HG03354 (cell line): ENCODE results near the gene PCDHGA11.
"Not testable (repeated sequence)": the region's sequence is repeated elsewhere in the genome, so short reads cannot be mapped to it uniquely, and the experiment has no call there.

Source experiments
- ATAC-seq: cut with Tn5 transposase; IDR thresholded peaks from one replicate; pipeline ENCODE4 v1.9.1; 2021; ENCODE audit warnings: mild to moderate bottlenecking; ENCODE audit not compliant: unreplicated experiment, poor library complexity, severe bottlenecking

PCDHGA11 gene

DNA sequence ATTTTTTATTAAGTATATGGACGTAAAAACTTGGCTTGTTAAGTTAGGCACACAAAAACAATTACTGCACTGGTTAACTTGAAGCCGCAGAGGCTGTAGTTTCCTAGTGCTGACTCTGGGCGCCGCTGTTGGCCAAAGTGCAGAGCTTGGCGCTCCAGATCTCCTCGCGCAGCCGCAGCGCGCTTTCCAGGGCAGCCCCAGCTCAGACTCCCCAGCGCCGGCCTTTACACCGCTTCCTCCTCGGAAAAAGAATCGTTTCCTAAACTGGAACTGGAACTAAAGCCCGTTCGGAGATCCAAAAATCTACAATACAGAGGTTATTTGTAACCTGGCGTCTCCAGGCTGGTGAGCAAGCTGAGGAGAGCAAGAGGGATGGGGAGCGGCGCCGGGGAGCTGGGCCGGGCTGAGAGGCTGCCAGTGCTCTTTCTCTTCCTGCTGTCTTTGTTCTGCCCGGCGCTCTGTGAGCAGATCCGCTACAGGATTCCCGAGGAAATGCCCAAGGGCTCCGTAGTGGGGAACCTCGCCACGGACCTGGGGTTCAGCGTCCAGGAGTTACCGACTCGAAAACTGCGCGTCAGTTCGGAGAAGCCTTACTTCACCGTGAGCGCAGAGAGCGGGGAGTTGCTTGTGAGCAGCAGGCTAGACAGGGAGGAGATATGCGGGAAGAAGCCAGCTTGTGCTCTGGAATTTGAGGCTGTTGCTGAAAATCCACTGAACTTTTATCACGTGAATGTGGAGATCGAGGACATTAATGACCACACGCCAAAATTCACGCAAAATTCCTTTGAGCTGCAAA lies 22.9 kb upstream of the PCDHGA11 start, which contains the start of gene PCDHGB5:
Gene PCDHGB5, plus strand, starts transcription at position 192 of the 796 bp plus-strand sequence. Its CDS starts 181 bp downstream, at position 373.
- peak; percentile 93 for ATAC-seq

DNA sequence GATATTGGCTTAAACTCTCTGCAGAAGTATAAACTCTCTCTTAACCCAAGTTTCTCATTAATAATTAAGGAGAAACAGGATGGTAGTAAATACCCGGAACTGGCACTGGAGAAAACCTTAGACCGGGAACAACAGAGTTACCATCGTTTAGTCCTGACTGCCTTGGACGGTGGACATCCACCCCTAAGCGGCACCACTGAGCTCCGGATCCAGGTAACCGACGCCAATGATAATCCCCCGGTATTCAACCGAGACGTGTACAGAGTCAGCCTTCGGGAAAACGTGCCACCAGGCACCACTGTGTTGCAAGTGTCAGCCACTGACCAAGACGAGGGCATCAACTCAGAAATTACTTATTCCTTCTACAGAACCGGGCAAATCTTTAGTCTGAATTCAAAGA lies 22.2 kb upstream of the PCDHGA11 start:
- ATAC-seq: no peak

DNA sequence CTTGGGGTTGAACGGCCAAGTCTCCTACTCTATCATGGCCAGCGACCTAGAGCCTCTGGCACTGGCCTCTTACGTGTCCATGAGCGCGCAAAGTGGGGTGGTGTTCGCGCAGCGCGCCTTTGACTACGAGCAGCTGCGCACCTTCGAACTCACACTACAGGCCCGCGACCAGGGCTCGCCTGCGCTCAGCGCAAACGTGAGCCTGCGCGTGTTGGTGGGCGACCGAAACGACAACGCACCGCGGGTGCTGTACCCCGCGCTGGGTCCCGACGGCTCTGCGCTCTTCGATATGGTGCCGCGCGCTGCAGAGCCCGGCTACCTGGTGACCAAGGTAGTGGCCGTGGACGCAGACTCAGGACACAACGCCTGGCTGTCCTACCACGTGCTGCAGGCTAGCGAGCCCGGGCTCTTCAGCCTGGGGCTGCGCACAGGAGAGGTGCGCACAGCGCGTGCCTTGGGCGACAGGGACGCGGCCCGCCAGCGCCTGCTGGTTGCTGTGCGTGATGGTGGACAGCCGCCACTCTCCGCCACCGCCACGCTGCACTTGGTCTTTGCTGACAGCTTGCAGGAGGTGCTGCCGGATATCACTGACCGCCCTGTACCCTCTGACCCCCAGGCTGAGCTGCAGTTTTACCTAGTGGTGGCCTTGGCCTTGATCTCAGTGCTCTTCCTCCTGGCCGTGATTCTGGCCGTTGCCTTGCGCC lies 21.1 kb upstream of the PCDHGA11 start:
- no peak for ATAC-seq

DNA sequence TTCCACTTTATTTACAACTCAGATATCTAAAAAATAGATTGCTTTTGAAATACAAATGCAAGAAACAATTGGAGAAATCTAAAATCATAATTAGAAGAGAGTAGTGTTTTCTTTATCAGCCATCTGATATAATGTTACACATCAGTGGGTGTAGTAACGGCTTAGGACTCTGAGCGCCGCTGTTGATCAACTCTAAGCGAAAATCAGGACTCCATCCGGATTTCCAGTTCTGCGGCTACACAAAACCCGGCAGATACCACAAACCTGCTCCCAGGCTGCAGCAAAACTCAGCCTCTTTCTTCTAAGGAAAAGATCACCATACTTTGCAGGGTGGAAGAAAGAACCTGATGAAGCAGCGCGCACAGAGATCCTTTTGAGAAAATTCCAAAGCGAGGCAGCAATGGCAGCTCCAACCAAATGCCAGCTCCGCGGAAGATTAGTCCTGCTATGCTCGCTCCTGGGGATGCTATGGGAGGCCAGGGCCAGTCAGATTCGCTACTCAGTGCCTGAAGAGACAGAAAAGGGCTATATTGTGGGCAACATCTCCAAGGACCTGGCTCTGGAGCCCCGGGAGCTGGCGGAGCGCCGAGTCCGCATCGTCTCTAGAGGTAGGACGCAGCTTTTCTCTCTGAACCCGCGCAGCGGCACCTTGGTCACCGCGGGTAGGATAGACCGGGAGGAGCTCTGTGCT lies 18.2 kb upstream of the PCDHGA11 start, which contains the start of gene PCDHGA9:
Gene PCDHGA9, plus strand, starts transcription at position 226 of the 691 bp plus-strand sequence. Its CDS starts 175 bp downstream, at position 401.
- ATAC-seq: no peak

DNA sequence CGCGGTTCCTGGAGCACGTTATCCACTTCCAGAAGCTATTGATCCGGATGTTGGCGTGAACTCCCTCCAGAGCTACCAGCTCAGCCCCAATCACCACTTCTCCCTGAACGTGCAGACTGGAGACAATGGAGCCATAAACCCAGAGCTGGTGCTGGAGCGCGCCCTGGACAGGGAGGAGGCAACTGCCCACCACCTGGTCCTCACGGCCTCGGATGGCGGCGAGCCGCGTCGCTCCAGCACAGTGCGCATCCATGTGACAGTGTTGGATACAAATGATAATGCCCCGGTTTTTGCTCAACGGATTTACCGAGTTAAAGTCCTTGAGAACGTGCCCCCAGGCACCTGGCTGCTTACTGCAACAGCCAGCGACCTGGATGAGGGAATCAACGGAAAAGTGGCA lies 17.5 kb upstream of the PCDHGA11 start:
- ATAC-seq: no peak

DNA sequence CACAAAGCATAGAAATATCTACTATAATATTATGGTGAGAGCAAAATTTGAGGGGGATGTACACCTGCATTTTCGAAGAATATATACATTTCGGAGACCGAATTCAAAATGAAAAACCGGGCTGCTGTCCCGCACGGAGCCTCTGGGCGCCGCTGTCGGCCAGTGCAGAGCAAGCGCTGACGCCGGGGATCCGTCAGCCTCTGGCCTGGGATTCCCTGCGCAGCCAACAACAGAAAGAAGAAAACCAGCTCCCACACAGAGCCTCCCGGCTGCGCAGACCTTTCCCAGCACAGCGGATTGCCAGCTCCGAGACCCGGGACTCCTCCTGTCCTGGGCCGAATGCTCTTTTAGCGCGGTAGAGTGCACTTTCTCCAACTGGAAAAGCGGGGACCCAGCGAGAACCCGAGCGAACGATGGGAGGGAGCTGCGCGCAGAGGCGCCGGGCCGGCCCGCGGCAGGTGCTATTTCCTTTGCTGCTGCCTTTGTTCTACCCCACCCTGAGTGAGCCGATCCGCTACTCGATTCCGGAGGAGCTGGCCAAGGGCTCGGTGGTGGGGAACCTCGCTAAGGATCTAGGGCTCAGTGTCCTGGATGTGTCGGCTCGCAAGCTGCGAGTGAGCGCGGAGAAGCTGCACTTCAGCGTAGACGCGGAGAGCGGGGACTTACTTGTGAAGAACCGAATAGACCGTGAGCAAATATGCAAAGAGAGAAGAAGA lies 12.9 kb upstream of the PCDHGA11 start, which contains the start of gene PCDHGB6:
Gene PCDHGB6, plus strand, starts transcription at position 232 of the 716 bp plus-strand sequence. Its CDS starts 182 bp downstream, at position 414.
- peak; percentile 81 for ATAC-seq

DNA sequence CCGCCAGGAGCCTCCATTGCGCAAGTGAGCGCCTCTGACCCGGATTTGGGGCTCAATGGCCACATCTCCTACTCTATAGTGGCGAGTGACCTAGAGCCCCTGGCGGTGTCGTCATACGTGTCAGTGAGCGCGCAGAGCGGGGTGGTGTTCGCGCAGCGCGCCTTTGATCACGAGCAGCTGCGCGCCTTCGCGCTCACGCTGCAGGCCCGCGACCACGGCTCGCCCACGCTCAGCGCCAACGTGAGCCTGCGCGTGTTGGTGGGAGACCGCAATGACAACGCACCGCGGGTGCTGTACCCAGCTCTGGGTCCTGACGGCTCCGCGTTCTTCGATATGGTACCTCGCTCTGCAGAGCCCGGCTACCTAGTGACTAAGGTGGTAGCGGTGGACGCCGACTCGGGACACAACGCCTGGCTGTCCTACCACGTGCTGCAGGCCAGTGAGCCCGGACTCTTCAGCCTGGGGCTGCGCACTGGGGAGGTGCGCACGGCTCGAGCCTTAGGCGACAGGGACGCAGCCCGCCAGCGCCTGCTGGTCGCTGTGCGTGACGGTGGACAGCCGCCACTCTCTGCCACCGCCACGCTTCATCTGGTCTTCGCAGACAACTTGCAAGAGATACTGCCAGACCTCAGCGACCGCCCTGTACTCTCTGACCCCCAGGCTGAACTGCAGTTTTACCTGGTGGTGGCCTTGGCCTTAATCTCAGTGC lies 11.1 kb upstream of the PCDHGA11 start:
- no peak for ATAC-seq

DNA sequence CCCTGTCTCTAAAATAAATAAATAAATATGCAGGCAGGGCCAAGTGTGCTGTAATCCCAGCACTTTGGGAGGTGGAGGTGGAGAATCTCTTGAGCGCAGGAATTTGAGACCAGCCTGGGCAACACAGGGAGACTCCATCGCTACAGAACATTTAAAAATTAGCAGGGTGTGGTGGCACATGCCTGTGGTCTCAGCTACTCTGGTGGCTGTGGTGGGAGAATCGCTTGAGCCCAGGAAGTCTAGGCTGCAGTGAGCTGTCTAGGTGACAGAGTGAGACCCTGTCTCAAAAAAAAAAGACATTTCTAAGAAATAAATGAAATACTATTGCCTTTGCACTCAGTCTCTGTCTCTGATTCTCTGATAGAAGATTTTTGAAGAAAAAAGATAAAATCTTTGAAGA lies 9.3 kb upstream of the PCDHGA11 start:
- no peak for ATAC-seq

DNA sequence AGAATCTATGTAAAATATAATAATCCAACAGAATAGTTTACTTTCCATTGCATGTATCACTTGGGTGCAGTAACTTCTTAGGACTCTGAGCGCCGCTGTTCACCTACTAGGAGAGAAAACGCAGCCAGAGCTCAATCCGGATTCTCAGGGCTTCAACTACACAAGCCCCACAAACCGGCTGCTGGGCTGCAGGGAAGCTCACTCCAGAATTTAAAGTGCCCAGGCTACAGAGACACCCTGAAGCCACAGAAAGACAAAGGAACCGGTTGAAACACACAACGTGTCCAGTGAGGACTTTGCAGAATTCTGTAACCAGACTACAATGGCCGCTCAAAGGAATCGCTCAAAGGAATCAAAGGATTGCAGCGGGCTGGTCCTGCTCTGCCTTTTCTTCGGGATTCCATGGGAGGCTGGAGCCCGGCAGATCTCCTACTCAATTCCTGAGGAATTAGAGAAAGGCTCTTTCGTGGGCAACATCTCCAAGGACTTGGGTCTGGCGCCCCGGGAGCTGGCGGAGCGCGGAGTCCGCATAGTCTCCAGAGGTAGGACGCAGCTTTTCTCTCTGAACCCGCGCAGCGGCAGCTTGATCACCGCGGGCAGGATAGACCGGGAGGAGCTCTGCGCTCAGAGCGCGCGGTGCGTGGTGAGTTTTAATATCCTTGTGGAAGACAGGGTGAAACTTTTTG lies 7.9 kb upstream of the PCDHGA11 start, which contains the start of gene PCDHGA10:
Gene PCDHGA10, plus strand, starts transcription at position 134 of the 686 bp plus-strand sequence. Its CDS starts 189 bp downstream, at position 323.
- ATAC-seq: peak; percentile 81

DNA sequence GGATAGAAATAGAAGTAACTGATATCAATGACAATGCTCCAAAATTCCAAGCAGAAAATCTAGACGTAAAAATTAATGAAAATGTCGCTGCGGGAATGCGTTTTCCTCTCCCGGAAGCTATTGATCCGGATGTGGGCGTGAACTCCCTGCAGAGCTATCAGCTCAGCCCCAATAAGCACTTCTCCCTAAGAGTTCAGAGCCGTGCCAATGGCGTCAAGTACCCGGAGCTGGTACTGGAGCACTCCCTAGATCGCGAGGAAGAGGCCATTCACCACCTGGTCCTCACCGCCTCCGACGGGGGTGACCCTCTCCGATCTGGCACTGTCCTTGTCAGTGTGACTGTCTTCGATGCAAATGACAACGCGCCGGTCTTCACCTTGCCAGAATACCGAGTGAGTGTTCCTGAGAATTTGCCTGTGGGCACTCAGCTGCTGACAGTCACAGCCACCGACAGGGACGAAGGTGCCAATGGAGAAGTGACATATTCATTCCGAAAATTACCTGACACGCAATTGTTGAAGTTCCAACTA lies 7.2 kb upstream of the PCDHGA11 start:
- no peak for ATAC-seq

DNA sequence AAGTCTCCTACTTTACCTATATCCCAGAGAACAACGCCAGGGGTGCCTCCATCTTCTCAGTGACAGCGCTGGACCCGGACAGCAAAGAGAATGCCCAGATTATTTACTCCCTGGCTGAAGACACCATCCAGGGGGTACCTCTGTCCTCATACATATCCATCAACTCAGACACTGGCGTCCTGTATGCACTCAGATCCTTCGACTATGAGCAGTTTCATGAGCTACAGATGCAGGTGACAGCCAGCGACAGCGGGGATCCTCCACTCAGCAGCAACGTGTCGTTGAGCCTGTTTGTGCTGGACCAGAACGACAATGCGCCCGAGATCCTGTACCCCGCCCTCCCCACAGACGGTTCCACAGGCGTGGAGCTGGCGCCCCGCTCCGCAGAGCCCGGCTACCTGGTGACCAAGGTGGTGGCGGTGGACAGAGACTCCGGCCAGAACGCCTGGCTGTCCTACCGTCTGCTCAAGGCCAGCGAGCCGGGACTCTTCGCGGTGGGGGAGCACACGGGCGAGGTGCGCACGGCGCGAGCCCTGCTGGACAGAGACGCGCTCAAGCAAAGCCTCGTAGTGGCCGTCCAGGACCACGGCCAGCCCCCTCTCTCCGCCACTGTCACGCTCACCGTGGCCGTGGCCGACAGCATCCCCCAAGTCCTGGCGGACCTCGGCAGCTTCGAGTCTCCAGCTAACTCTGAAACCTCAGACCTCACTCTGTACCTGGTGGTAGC lies 6.1 kb upstream of the PCDHGA11 start:
- not testable (repeated sequence) for ATAC-seq

DNA sequence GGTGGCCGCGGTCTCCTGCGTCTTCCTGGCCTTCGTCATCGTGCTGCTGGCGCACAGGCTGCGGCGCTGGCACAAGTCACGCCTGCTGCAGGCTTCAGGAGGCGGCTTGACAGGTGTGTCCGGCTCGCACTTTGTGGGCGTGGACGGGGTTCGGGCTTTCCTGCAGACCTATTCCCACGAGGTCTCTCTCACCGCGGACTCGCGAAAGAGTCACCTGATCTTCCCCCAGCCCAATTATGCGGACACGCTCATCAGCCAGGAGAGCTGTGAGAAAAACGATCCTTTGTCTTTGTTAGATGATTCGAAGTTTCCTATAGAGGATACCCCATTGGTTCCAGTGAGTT lies 5.6 kb upstream of the PCDHGA11 start:
- not testable (repeated sequence) for ATAC-seq

DNA sequence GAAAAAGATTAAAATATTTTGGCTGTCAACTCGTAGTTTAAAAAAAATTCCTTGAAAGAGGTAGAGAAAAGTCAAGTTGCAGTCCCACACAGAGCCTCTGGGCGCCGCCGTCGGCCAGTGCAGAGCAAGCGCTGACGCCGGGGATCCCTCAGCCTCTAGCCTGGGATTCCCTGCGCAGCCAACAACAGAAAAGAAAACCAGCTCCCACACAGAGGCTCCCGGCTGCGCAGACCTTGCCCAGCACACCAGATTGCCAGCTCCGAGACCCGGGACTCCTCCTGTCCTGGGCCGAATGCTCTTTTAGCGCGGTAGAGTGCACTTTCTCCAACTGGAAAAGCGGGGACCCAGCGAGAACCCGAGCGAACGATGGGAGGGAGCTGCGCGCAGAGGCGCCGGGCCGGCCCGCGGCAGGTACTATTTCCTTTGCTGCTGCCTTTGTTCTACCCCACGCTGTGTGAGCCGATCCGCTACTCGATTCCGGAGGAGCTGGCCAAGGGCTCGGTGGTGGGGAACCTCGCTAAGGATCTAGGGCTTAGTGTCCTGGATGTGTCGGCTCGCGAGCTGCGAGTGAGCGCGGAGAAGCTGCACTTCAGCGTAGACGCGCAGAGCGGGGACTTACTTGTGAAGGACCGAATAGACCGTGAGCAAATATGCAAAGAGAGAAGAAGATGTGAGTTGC lies 3.2 kb upstream of the PCDHGA11 start, which contains the start of gene PCDHGB7:
Gene PCDHGB7, plus strand, starts transcription at position 184 of the 679 bp plus-strand sequence. Its CDS starts 183 bp downstream, at position 367.
- peak; percentile 79 for ATAC-seq

DNA sequence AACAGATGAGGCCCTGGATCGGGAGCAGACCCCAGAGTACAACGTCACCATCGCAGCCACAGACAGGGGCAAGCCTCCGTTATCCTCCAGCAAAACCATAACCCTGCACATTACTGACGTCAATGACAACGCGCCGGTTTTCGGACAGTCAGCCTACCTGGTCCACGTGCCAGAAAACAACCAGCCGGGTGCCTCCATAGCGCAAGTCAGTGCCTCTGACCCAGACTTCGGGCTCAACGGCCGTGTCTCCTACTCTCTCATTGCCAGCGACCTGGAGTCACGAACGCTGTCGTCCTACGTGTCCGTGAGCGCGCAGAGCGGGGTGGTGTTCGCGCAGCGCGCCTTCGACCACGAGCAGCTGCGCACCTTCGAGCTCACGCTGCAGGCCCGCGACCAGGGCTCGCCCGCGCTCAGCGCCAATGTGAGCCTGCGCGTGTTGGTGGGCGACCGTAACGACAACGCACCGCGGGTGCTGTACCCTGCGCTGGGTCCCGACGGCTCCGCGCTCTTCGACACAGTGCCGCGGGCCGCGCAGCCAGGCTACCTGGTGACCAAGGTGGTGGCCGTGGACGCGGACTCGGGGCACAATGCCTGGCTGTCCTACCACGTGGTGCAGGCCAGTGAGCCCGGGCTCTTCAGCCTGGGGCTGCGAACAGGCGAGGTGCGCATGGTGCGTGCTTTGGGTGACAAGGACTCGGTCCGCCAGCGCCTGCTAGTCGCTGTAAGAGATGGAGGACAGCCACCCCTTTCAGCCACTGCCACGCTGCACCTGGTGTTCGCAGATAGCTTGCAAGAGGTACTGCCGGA lies 1.6 kb upstream of the PCDHGA11 start:
- ATAC-seq: no peak

DNA sequence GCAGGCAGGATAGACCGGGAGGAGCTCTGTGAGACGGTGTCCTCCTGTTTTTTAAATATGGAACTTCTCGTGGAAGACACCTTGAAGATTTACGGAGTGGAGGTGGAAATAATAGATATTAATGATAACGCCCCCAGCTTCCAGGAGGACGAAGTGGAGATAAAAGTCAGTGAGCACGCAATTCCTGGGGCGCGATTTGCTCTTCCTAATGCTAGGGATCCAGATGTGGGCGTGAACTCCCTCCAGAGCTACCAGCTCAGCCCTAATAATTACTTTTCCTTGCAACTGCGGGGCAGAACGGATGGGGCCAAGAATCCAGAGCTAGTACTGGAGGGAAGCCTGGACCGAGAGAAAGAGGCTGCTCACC lies 621 bp downstream of the PCDHGA11 start:
- ATAC-seq: no peak

DNA sequence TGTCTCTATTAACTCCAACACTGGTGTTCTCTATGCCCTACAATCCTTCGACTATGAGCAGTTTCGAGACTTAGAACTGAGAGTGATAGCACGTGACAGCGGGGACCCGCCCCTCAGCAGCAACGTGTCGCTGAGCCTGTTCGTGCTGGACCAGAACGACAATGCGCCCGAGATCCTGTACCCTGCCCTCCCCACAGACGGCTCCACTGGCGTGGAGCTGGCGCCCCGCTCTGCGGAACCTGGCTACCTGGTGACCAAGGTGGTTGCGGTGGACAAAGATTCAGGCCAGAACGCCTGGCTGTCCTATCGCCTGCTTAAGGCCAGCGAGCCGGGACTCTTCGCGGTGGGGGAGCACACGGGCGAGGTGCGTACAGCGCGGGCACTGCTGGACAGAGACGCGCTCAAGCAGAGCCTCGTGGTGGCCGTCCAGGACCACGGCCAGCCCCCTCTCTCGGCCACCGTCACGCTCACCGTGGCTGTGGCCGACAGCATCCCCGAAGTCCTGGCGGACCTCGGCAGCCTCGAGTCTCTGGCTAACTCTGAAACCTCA lies 2.0 kb downstream of the PCDHGA11 start:
- no peak for ATAC-seq
